ENCODE measurements around the gene GPRC5C.
A peak's percentile ranks its signal among the peaks of the same experiment; 100 is the strongest.

GPRC5C gene

GRCh38 chr17:74447628-74448159 is 15.8 kb downstream of the GPRC5C start:
- H3K4me1 ChIP-seq (ENCODE audit: control insufficient read depth, insufficient read depth, low read length), result peaks cover 42% of the 10 kb centered on the region
- H3K27ac ChIP-seq (ENCODE audit: low read depth, low read length), result no peak overlapping the region
- no peak overlapping the region for H3K4me3 ChIP-seq (ENCODE audit: low read depth, low read length)
- peaks cover 18% of the 10 kb centered on the region for H3K27me3 ChIP-seq (ENCODE audit: control insufficient read depth, insufficient read depth, low read length)
- no peak overlapping the region for H3K9ac ChIP-seq (ENCODE audit: low read length)
- no peaks in the 10 kb centered on the region for H3K9me3 ChIP-seq (ENCODE audit: control insufficient read depth, insufficient read depth, low read depth, low read length)
- H3K36me3 ChIP-seq (ENCODE audit: control insufficient read depth, insufficient read depth, low read length), result no peaks in the 10 kb centered on the region; the same call in 1 of the 2 replicates

- Histone ChIP-seq H3K27ac (ENCODE audit: low read depth, low read length) (no peak overlapping the region), H3K27me3 (ENCODE audit: control insufficient read depth, insufficient read depth, low read length) (peaks cover 29% of the 10 kb centered on the region), H3K4me3 (ENCODE audit: low read depth, low read length) (no peak overlapping the region), H3K36me3 (ENCODE audit: control insufficient read depth, insufficient read depth, low read length) (no peaks in the 10 kb centered on the region; the same call in 1 of the 2 replicates), H3K9me3 (ENCODE audit: control insufficient read depth, insufficient read depth, low read depth, low read length) (no peaks in the 10 kb centered on the region), H3K4me1 (ENCODE audit: control insufficient read depth, insufficient read depth, low read length) (peaks cover 42% of the 10 kb centered on the region), H3K9ac (ENCODE audit: low read length) (no peak overlapping the region)
Observed at GRCh38 chr17:74448756-74449155, 16.9 kb downstream of the GPRC5C start.

- peaks cover 38% of the 10 kb centered on the region for H3K4me1 ChIP-seq (ENCODE audit: control insufficient read depth, insufficient read depth, low read length)
- no peak overlapping the region for H3K27ac ChIP-seq (ENCODE audit: low read depth, low read length)
- H3K9me3 ChIP-seq (ENCODE audit: control insufficient read depth, insufficient read depth, low read depth, low read length), result no peaks in the 10 kb centered on the region
- no peaks in the 10 kb centered on the region; the same call in 1 of the 2 replicates for H3K36me3 ChIP-seq (ENCODE audit: control insufficient read depth, insufficient read depth, low read length)
- no peak overlapping the region for H3K9ac ChIP-seq (ENCODE audit: low read length)
- peaks cover 29% of the 10 kb centered on the region for H3K27me3 ChIP-seq (ENCODE audit: control insufficient read depth, insufficient read depth, low read length)
- H3K4me3 ChIP-seq (ENCODE audit: low read depth, low read length), result no peak overlapping the region
Observed at GRCh38 chr17:74449306-74449705, 17.4 kb downstream of the GPRC5C start.

- Histone ChIP-seq H3K36me3 (ENCODE audit: control insufficient read depth, insufficient read depth, low read length) (no peaks in the 10 kb centered on the region; the same call in 1 of the 2 replicates), H3K27ac (ENCODE audit: low read depth, low read length) (no peak overlapping the region), H3K27me3 (ENCODE audit: control insufficient read depth, insufficient read depth, low read length) (peaks cover 33% of the 10 kb centered on the region), H3K9ac (ENCODE audit: low read length) (no peak overlapping the region), H3K4me1 (ENCODE audit: control insufficient read depth, insufficient read depth, low read length) (peaks cover 38% of the 10 kb centered on the region), H3K4me3 (ENCODE audit: low read depth, low read length) (no peak overlapping the region), H3K9me3 (ENCODE audit: control insufficient read depth, insufficient read depth, low read depth, low read length) (no peaks in the 10 kb centered on the region)
Observed at GRCh38 chr17:74449773-74450172, 17.9 kb downstream of the GPRC5C start.

- H3K4me1 ChIP-seq (ENCODE audit: control insufficient read depth, insufficient read depth, low read length), result peaks cover 41% of the 10 kb centered on the region
- no peak overlapping the region for H3K27ac ChIP-seq (ENCODE audit: low read depth, low read length)
- H3K27me3 ChIP-seq (ENCODE audit: control insufficient read depth, insufficient read depth, low read length), result peaks cover 35% of the 10 kb centered on the region
- H3K4me3 ChIP-seq (ENCODE audit: low read depth, low read length), result no peak overlapping the region
- H3K9me3 ChIP-seq (ENCODE audit: control insufficient read depth, insufficient read depth, low read depth, low read length), result no peaks in the 10 kb centered on the region
- H3K36me3 ChIP-seq (ENCODE audit: control insufficient read depth, insufficient read depth, low read length), result no peaks in the 10 kb centered on the region; the same call in 1 of the 2 replicates
- no peak overlapping the region for H3K9ac ChIP-seq (ENCODE audit: low read length)
Observed at GRCh38 chr17:74450231-74450630, 18.3 kb downstream of the GPRC5C start.

GRCh38 chr17:74450925-74451403 is 19.1 kb downstream of the GPRC5C start:
- Histone ChIP-seq H3K4me3 (ENCODE audit: low read depth, low read length) (no peak overlapping the region), H3K4me1 (ENCODE audit: control insufficient read depth, insufficient read depth, low read length) (peaks cover 45% of the 10 kb centered on the region), H3K27me3 (ENCODE audit: control insufficient read depth, insufficient read depth, low read length) (peaks cover 37% of the 10 kb centered on the region), H3K27ac (ENCODE audit: low read depth, low read length) (no peak overlapping the region), H3K9me3 (ENCODE audit: control insufficient read depth, insufficient read depth, low read depth, low read length) (no peaks in the 10 kb centered on the region), H3K9ac (ENCODE audit: low read length) (no peak overlapping the region), H3K36me3 (ENCODE audit: control insufficient read depth, insufficient read depth, low read length) (no peaks in the 10 kb centered on the region; the same call in 1 of the 2 replicates)

- Histone ChIP-seq H3K9ac (ENCODE audit: low read length) (no peak overlapping the region), H3K9me3 (ENCODE audit: control insufficient read depth, insufficient read depth, low read depth, low read length) (no peaks in the 10 kb centered on the region), H3K27me3 (ENCODE audit: control insufficient read depth, insufficient read depth, low read length) (peaks cover 37% of the 10 kb centered on the region), H3K4me1 (ENCODE audit: control insufficient read depth, insufficient read depth, low read length) (peaks cover 42% of the 10 kb centered on the region), H3K36me3 (ENCODE audit: control insufficient read depth, insufficient read depth, low read length) (no peaks in the 10 kb centered on the region; the same call in 1 of the 2 replicates), H3K27ac (ENCODE audit: low read depth, low read length) (no peak overlapping the region), H3K4me3 (ENCODE audit: low read depth, low read length) (no peak overlapping the region)
Observed at GRCh38 chr17:74451557-74451956, 19.7 kb downstream of the GPRC5C start.

- H3K27me3 ChIP-seq (ENCODE audit: control insufficient read depth, insufficient read depth, low read length), result peaks cover 37% of the 10 kb centered on the region
- no peaks in the 10 kb centered on the region for H3K9me3 ChIP-seq (ENCODE audit: control insufficient read depth, insufficient read depth, low read depth, low read length)
- H3K9ac ChIP-seq (ENCODE audit: low read length), result no peak overlapping the region
- H3K4me3 ChIP-seq (ENCODE audit: low read depth, low read length), result no peak overlapping the region
- peaks cover 39% of the 10 kb centered on the region for H3K4me1 ChIP-seq (ENCODE audit: control insufficient read depth, insufficient read depth, low read length)
- no peak overlapping the region for H3K27ac ChIP-seq (ENCODE audit: low read depth, low read length)
- no peaks in the 10 kb centered on the region; the same call in 1 of the 2 replicates for H3K36me3 ChIP-seq (ENCODE audit: control insufficient read depth, insufficient read depth, low read length)
Observed at GRCh38 chr17:74452033-74452840, 20.3 kb downstream of the GPRC5C start.

- H3K4me3 ChIP-seq (ENCODE audit: low read depth, low read length), result peak overlapping the region; percentile 60
- H3K4me1 ChIP-seq (ENCODE audit: control insufficient read depth, insufficient read depth, low read length), result peaks cover 41% of the 10 kb centered on the region
- H3K27me3 ChIP-seq (ENCODE audit: control insufficient read depth, insufficient read depth, low read length), result peaks cover 41% of the 10 kb centered on the region
- H3K9ac ChIP-seq (ENCODE audit: low read length), result no peak overlapping the region
- H3K9me3 ChIP-seq (ENCODE audit: control insufficient read depth, insufficient read depth, low read depth, low read length), result no peaks in the 10 kb centered on the region
- no peak overlapping the region for H3K27ac ChIP-seq (ENCODE audit: low read depth, low read length)
- no peaks in the 10 kb centered on the region for H3K36me3 ChIP-seq (ENCODE audit: control insufficient read depth, insufficient read depth, low read length)
Observed at GRCh38 chr17:74452841-74453661, 21.2 kb downstream of the GPRC5C start.

- no peaks in the 10 kb centered on the region for H3K36me3 ChIP-seq (ENCODE audit: control insufficient read depth, insufficient read depth, low read length)
- no peaks in the 10 kb centered on the region for H3K9me3 ChIP-seq (ENCODE audit: control insufficient read depth, insufficient read depth, low read depth, low read length)
- peaks cover 48% of the 10 kb centered on the region for H3K27me3 ChIP-seq (ENCODE audit: control insufficient read depth, insufficient read depth, low read length)
- no peak overlapping the region for H3K9ac ChIP-seq (ENCODE audit: low read length)
- peaks cover 41% of the 10 kb centered on the region for H3K4me1 ChIP-seq (ENCODE audit: control insufficient read depth, insufficient read depth, low read length)
- H3K4me3 ChIP-seq (ENCODE audit: low read depth, low read length), result peak overlapping the region; percentile 60
- H3K27ac ChIP-seq (ENCODE audit: low read depth, low read length), result no peak overlapping the region
Observed at GRCh38 chr17:74453665-74454196, 21.8 kb downstream of the GPRC5C start.
